Neuronal stem cell (in vitro differentiated cells): ENCODE measurements around the gene SLC39A11.

ENCODE experiments used
- DNase-seq: peaks from one replicate; pipeline ENCODE4 v3.0.0-alpha.2; 2013; ENCODE audit warnings: low spot score
- H2AFZ ChIP-seq: one replicate; pipeline ENCODE4 v1.6.1; 2013; ENCODE audit warnings: mild to moderate bottlenecking, low read length, inconsistent platforms
- H2AK5ac ChIP-seq: 2 replicates; pipeline ENCODE4 v1.6.1; 2013; ENCODE audit warnings: low read depth, mild to moderate bottlenecking, inconsistent platforms, low read length, moderate library complexity, mixed read lengths
- H2BK120ac ChIP-seq: 2 replicates; pipeline ENCODE4 v1.6.1; 2013; ENCODE audit warnings: low read depth, mild to moderate bottlenecking, inconsistent platforms, low read length, moderate library complexity, mixed read lengths
- H2BK12ac ChIP-seq: one replicate; pipeline ENCODE4 v1.6.1; 2013; ENCODE audit warnings: low read length, inconsistent platforms
- H2BK15ac ChIP-seq: 2 replicates; pipeline ENCODE4 v1.6.1; 2013; ENCODE audit warnings: mild to moderate bottlenecking, low read length, inconsistent platforms, mixed read lengths
- H2BK5ac ChIP-seq: one replicate; pipeline ENCODE4 v1.6.1; 2013; ENCODE audit warnings: inconsistent platforms, mild to moderate bottlenecking, low read length, moderate library complexity
- H3K14ac ChIP-seq: one replicate; pipeline ENCODE4 v1.6.1; 2013; ENCODE audit warnings: low read length, inconsistent platforms
- H3K18ac ChIP-seq: 2 replicates; pipeline ENCODE4 v1.6.1; 2013; ENCODE audit warnings: low read length, inconsistent platforms
- H3K23ac ChIP-seq: 2 replicates; pipeline ENCODE4 v1.6.1; 2013; ENCODE audit warnings: low read depth, mild to moderate bottlenecking, mixed read lengths, low read length, inconsistent platforms; ENCODE audit not compliant: poor library complexity
- H3K27ac ChIP-seq: replicated peaks from 3 replicates; pipeline ENCODE4 v1.5.1; 2013; ENCODE audit warnings: low read length, inconsistent platforms
- H3K27me3 ChIP-seq, 3 experiments: 2 replicates each; pipeline ENCODE4 v1.6.1; 2013; ENCODE audit warnings: low read length in 3 of 3, mild to moderate bottlenecking in 2 of 3, inconsistent platforms in 1 of 3, low read depth in 1 of 3, mixed read lengths in 1 of 3, moderate library complexity in 1 of 3; ENCODE audit not compliant: control insufficient read depth in 3 of 3, insufficient read depth in 3 of 3
- H3K36me3 ChIP-seq, 2 donors: replicated peaks in 1 of 2; 2 replicates each; pipeline ENCODE4 v1.6.1; 2013; ENCODE audit warnings: low read length in 2 of 2; ENCODE audit not compliant: control insufficient read depth in 2 of 2, insufficient read depth in 2 of 2
- H3K4ac ChIP-seq: 2 replicates; pipeline ENCODE4 v1.6.1; 2013; ENCODE audit warnings: inconsistent platforms, mild to moderate bottlenecking, low read length, moderate library complexity
- H3K4me1 ChIP-seq, 2 donors: 1 replicate in 1 of 2; 2 replicates in 1 of 2; pipeline ENCODE4 v1.6.1; 2013; ENCODE audit warnings: low read length in 2 of 2, low read depth in 1 of 2; ENCODE audit not compliant: control insufficient read depth in 2 of 2, insufficient read depth in 1 of 2
- H3K4me2 ChIP-seq: one replicate; pipeline ENCODE4 v1.6.1; 2013; ENCODE audit warnings: mild to moderate bottlenecking, low read length, inconsistent platforms; ENCODE audit not compliant: insufficient read depth, poor library complexity, severe bottlenecking
- H3K4me3 ChIP-seq, 2 donors: 2 replicates each; pipeline ENCODE4 v1.5.1; 2013; ENCODE audit warnings: low read length in 2 of 2, mild to moderate bottlenecking in 2 of 2, inconsistent platforms in 1 of 2, moderate library complexity in 1 of 2
- H3K79me1 ChIP-seq: one replicate; pipeline ENCODE4 v1.6.1; 2013; ENCODE audit warnings: low read depth, mild to moderate bottlenecking, inconsistent platforms, low read length, moderate library complexity
- H3K9ac ChIP-seq: one replicate; pipeline ENCODE4 v1.6.1; 2013; ENCODE audit warnings: mild to moderate bottlenecking, low read depth, low read length, inconsistent platforms; ENCODE audit not compliant: poor library complexity
- H3K9me3 ChIP-seq, 2 donors: replicated peaks in 1 of 2; 2 replicates each; pipeline versions ENCODE3 to v1.6.1; 2013; ENCODE audit warnings: low read length in 2 of 2, mild to moderate bottlenecking in 2 of 2, inconsistent platforms in 1 of 2, low read depth in 1 of 2, mixed read lengths in 1 of 2, moderate library complexity in 1 of 2; ENCODE audit not compliant: control insufficient read depth in 2 of 2, insufficient read depth in 1 of 2
- H4K8ac ChIP-seq: one replicate; pipeline ENCODE4 v1.6.1; 2013; ENCODE audit warnings: low read depth, mild to moderate bottlenecking, inconsistent platforms, low read length, moderate library complexity
- H4K91ac ChIP-seq: one replicate; pipeline ENCODE4 v1.6.1; 2013; ENCODE audit warnings: low read length, low read depth, mild to moderate bottlenecking, inconsistent platforms; ENCODE audit not compliant: poor library complexity
- WGBS, 2 donors: extraction: QIAGEN DNeasy Blood & Tissue Kit; methylation state at CpG; one replicate each; pipeline ENCODE4 v1.1.7; 2013; ENCODE audit warnings: missing lambda C conversion rate in 2 of 2, mixed read lengths in 1 of 2; ENCODE audit not compliant: insufficient read length in 2 of 2, insufficient replicate concordance in 1 of 2; ENCODE audit errors: extremely low coverage in 2 of 2; 5-methylcytosine and 5-hydroxymethylcytosine counted together

Gene SLC39A11

DNA sequence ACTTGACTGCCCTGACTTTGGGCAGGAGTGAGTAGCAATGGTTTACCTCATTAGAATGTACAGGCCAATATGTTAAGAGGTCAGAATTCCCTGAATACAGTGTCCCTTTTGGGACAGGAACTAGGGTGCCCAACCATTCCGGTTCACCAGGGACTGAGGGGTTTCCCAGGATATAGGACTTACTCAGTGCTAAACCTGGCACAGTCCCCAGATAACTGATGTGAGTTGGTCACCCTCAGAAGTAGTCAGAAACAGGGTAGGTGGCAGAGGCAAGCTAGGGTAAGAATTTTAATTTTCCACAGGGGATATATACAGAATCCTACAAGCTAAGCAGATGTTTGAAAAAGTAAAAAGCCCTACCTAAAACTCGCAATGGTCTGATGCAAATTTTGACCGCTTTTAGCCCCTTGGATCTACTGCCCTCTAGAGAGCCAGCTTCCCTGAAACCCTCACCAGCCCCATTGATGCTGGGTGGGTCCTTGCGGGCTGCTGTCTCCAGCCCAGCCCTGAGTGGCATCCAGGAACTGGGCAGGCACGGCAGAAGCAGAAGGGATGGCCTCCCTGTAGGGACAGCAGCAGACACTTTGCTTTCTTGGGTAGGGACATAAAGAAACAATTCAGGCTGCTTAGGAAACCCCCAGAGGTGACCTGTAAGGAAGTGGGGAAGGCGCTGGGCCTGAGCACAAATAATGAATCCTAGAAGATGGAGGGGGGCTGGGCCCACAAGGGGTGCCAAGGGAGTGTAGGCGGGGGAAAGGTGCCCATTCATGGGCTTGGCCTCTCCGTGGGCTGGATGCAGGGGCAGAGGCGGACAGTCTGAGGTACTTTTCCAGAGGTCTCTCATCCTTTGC is 434.8 kb downstream of the SLC39A11 start:
- Histone ChIP-seq H3K23ac (no peak overlapping the region), H2BK12ac (no peak overlapping the region)

GRCh38 chr17:72656130-72656763 is 436.2 kb downstream of the SLC39A11 start:
- DNase-seq = no peak
- Histone ChIP-seq H2BK5ac (no peak overlapping the region), H4K91ac (no peak overlapping the region), H3K9me3 (no peaks in the 10 kb centered on the region), H3K9ac (peak overlapping the region; percentile 5), H2BK12ac (no peak overlapping the region), H3K18ac (no peak overlapping the region), H2BK120ac (no peak overlapping the region), H4K8ac (no peak overlapping the region), H3K27ac (no peak overlapping the region), H3K14ac (no peak overlapping the region), H3K79me1 (no peaks in the 10 kb centered on the region), H3K23ac (no peak overlapping the region), H3K4me1 (peaks cover 5 to 6% of the 10 kb centered on the region in 2 donors), H3K4ac (no peak overlapping the region), H2AFZ (peak overlapping the region; percentile 64), H3K27me3 (peaks cover 0 to 3% (median 0%) of the 10 kb centered on the region in 3 experiments), H3K4me3 (no peak overlapping the region), H2AK5ac (no peak overlapping the region), H2BK15ac (no peak overlapping the region), H3K36me3 (no peaks in the 10 kb centered on the region), H3K4me2 (no peak overlapping the region)
- no CpG with 5 or more reads among the region's 14 CpGs for WGBS, 2 donors

More for the DNA sequence above, 434.8 kb downstream of the SLC39A11 start:
- no peak overlapping the region for H3K4me3 ChIP-seq
- no peak overlapping the region for H3K14ac ChIP-seq
- no peak overlapping the region for H4K91ac ChIP-seq
- no peak overlapping the region for H2AK5ac ChIP-seq
- no peak overlapping the region for H3K4ac ChIP-seq
- peaks cover 5 to 13% of the 10 kb centered on the region in 2 donors for H3K4me1 ChIP-seq
- no peaks in the 10 kb centered on the region for H3K79me1 ChIP-seq
- no peak overlapping the region for H2BK15ac ChIP-seq
- H3K27ac ChIP-seq = no peak overlapping the region
- no peak overlapping the region for H4K8ac ChIP-seq
- H3K27me3 ChIP-seq = peaks cover 0 to 3% (median 0%) of the 10 kb centered on the region in 3 experiments
- no peaks in the 10 kb centered on the region for H3K9me3 ChIP-seq
- no peak overlapping the region for H2AFZ ChIP-seq
- H3K9ac ChIP-seq = no peak overlapping the region
- H2BK5ac ChIP-seq = no peak overlapping the region
- no peak overlapping the region for H3K4me2 ChIP-seq
- no peak overlapping the region for H3K18ac ChIP-seq
- no peak for DNase-seq
- H3K36me3 ChIP-seq = no peaks in the 10 kb centered on the region
- H2BK120ac ChIP-seq = no peak overlapping the region
- no CpG with 5 or more reads among the region's 9 CpGs for WGBS, 2 donors

- peak overlapping the region; percentile 33 for H2BK15ac ChIP-seq
- H4K91ac ChIP-seq = no peak overlapping the region
- peaks cover 0 to 3% (median 0%) of the 10 kb centered on the region in 3 experiments for H3K27me3 ChIP-seq
- no peak overlapping the region for H4K8ac ChIP-seq
- H3K14ac ChIP-seq = peak overlapping the region; percentile 17
- H3K18ac ChIP-seq = peak overlapping the region; percentile 77
- DNase-seq = no peak
- H3K9ac ChIP-seq = no peak overlapping the region
- H2AK5ac ChIP-seq = peak overlapping the region; percentile 58
- H2BK12ac ChIP-seq = no peak overlapping the region
- peak overlapping the region; percentile 26 for H3K23ac ChIP-seq
- H3K4ac ChIP-seq = no peak overlapping the region
- WGBS, 2 donors = no CpG with 5 or more reads among the region's 12 CpGs
- no peak overlapping the region for H2AFZ ChIP-seq
- peaks cover 2 to 5% of the 10 kb centered on the region in 2 donors for H3K4me1 ChIP-seq
- H3K9me3 ChIP-seq = no peaks in the 10 kb centered on the region
- no peaks in the 10 kb centered on the region for H3K36me3 ChIP-seq
- H3K79me1 ChIP-seq = no peaks in the 10 kb centered on the region
- no peak overlapping the region for H3K4me2 ChIP-seq
- H3K27ac ChIP-seq = no peak overlapping the region
- no peak overlapping the region for H2BK120ac ChIP-seq
- no peak overlapping the region for H2BK5ac ChIP-seq
- no peak overlapping the region for H3K4me3 ChIP-seq
These were observed 437.8 kb downstream of the SLC39A11 start for GRCh38 chr17:72654706-72655105.

DNA sequence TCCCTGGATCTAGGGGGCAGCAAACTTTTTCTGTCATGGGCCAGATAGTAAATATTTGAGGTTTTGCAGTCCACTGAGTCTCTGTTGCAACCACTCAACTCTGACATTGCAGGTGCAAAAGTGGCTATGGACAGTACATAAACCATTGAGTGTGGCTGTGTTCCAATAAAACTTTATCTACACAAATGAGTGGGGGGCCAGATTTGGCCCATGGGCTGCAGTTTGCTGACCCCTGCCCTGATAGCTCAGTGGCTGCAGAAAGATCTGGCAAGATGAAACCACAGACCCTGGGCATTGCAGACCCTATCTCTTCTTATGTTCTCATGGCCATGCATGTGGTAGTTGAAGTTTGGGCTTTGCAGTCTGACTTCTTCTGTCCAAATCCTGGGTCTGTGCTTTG is 440.5 kb downstream of the SLC39A11 start:
- Histone ChIP-seq H3K14ac (no peak overlapping the region), H3K36me3 (no peaks in the 10 kb centered on the region), H2BK5ac (no peak overlapping the region), H3K4me2 (no peak overlapping the region), H2BK15ac (no peak overlapping the region), H4K8ac (no peak overlapping the region), H3K18ac (no peak overlapping the region), H2AK5ac (no peak overlapping the region), H3K9ac (no peak overlapping the region), H2BK120ac (no peak overlapping the region), H3K9me3 (no peaks in the 10 kb centered on the region), H2AFZ (no peak overlapping the region), H3K27ac (no peak overlapping the region), H3K4me1 (peaks cover 2 to 5% of the 10 kb centered on the region in 2 donors), H3K79me1 (no peaks in the 10 kb centered on the region), H3K4ac (no peak overlapping the region), H3K23ac (no peak overlapping the region), H3K4me3 (no peak overlapping the region), H4K91ac (no peak overlapping the region), H3K27me3 (peaks cover 0 to 3% (median 0%) of the 10 kb centered on the region in 3 experiments), H2BK12ac (no peak overlapping the region)
- DNase-seq = no peak
